ENCODE results near the gene OR52K1.

GRCh38 chr11:4522752-4523151, 40.3 kb downstream of the OR52K1 start:
- TF ChIP-seq FOXM1 (IDR thresholded peaks at IDR 0.05; ENCODE audit: borderline replicate concordance) (no peak), LEF1 (IDR thresholded peaks at IDR 0.05; ENCODE audit: borderline replicate concordance) (no peak), BHLHE40 (IDR thresholded peaks at IDR 0.05; ENCODE audit: borderline replicate concordance) (no peak), NFRKB (IDR thresholded peaks at IDR 0.05) (no peak), SP1 (IDR thresholded peaks at IDR 0.05) (no peak), SUZ12 (IDR thresholded peaks at IDR 0.05) (no peak), ZNF384 (IDR thresholded peaks at IDR 0.05) (no peak), ELF4 (IDR thresholded peaks at IDR 0.05) (no peak), HDGF (IDR thresholded peaks at IDR 0.05; ENCODE audit: borderline replicate concordance) (no peak), FOXK2 (IDR thresholded peaks at IDR 0.05) (no peak), FOXA1 (IDR thresholded peaks at IDR 0.05) (no peak), TARDBP (IDR thresholded peaks at IDR 0.05) (no peak), CTBP1 (IDR thresholded peaks at IDR 0.05; ENCODE audit: borderline replicate concordance) (no peak)
- TF ChIP-seq, protein P1, sequence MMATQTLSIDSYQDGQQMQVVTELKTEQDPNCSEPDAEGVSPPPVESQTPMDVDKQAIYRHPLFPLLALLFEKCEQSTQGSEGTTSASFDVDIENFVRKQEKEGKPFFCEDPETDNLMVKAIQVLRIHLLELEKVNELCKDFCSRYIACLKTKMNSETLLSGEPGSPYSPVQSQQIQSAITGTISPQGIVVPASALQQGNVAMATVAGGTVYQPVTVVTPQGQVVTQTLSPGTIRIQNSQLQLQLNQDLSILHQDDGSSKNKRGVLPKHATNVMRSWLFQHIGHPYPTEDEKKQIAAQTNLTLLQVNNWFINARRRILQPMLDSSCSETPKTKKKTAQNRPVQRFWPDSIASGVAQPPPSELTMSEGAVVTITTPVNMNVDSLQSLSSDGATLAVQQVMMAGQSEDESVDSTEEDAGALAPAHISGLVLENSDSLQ (IDR thresholded peaks at IDR 0.05), result no peak

Data from HEK293T (cell line).